ACC112 (cell line): ENCODE measurements around the gene TNXB.

ENCODE experiments used
- H2AFZ ChIP-seq: fragments of 200-600 bp; sonication (generic); one replicate; pipeline ENCODE4 v1.6.0; 2017; ENCODE audit warnings: antibody characterized with exemption, low read length; ENCODE audit not compliant: unreplicated experiment
- H3K27ac ChIP-seq: fragments of 200-600 bp; sonication (generic); 2 replicates; pipeline ENCODE4 v1.5.1; 2014; ENCODE audit warnings: low read depth, mild to moderate bottlenecking, antibody characterized with exemption, low read length, moderate library complexity
- H3K27me3 ChIP-seq: fragments of 200-600 bp; sonication (generic); 2 replicates; pipeline ENCODE4 v1.6.1; 2014; ENCODE audit warnings: mild to moderate bottlenecking, antibody characterized with exemption, low read length, moderate library complexity, mixed read lengths; ENCODE audit not compliant: insufficient read depth
- H3K36me3 ChIP-seq: fragments of 200-600 bp; sonication (generic); 2 replicates; pipeline ENCODE4 v1.6.1; 2016; ENCODE audit warnings: mild to moderate bottlenecking, antibody characterized with exemption, low read length, moderate library complexity, mixed read lengths; ENCODE audit not compliant: insufficient read depth
- H3K4me1 ChIP-seq: fragments of 200-600 bp; sonication (generic); one replicate; pipeline ENCODE4 v1.6.1; 2016; ENCODE audit warnings: low read length, mixed read lengths; ENCODE audit not compliant: insufficient read depth, unreplicated experiment, control insufficient read depth
- H3K4me3 ChIP-seq: fragments of 200-600 bp; sonication (generic); 2 replicates; pipeline ENCODE4 v1.5.1; 2014; ENCODE audit warnings: mild to moderate bottlenecking, low read depth, low read length
- H3K79me2 ChIP-seq: fragments of 200-600 bp; sonication (generic); one replicate; pipeline ENCODE4 v1.6.0; 2016; ENCODE audit warnings: low read length; ENCODE audit not compliant: control insufficient read depth, unreplicated experiment, insufficient read depth

TNXB gene

DNA sequence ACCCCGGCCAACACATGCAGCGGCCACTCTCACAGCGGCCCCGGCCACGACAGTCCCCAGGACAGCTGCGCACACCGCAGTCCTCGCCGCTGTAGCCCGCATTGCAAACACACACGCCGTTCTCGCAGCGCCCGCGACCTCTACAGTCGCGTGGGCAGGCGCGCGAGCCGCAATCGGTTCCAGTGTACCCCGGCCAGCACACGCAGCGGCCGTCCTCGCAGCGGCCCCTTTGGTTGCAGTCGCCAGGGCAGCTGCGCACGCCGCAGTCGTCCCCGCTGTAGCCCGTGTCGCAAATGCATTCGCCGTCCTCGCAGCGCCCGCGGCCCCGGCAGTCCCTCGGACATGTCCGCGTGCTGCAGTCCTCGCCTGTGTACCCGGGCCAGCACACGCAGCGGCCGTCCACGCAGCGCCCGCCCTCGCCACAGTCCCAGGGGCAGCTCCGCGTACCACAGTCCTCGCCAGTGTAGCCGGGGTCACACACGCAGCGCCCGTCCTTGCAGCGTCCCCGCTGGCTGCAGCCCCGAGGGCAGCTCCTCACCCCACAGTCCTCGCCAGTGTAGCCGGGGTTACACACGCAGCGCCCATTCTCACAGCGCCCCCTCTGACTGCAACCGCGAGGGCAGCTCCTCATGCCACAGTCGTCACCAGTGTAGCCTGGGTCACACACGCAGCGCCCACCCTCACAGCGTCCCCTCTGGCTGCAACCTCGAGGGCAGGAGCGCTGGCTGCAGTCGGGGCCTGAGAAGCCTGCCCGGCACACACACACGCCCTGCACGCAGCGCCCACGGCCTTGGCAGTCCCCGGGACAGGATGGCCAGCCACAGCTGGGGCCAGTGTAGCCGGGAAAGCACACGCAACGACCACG, 12.5 kb downstream of the TNXB start:
- no peaks in the 10 kb centered on the region for H3K79me2 ChIP-seq
- no peak overlapping the region for H3K4me3 ChIP-seq
- no peak overlapping the region for H2AFZ ChIP-seq
- H3K36me3 ChIP-seq: no peaks in the 10 kb centered on the region
- no peak overlapping the region for H3K27ac ChIP-seq
- H3K4me1 ChIP-seq: peaks cover 23% of the 10 kb centered on the region
- no peaks in the 10 kb centered on the region for H3K27me3 ChIP-seq

GRCh38 chr6:32096087-32096393, 13.1 kb downstream of the TNXB start:
- Histone ChIP-seq H3K27ac (no peak overlapping the region), H3K4me3 (no peak overlapping the region), H3K36me3 (no peaks in the 10 kb centered on the region), H3K27me3 (no peaks in the 10 kb centered on the region), H2AFZ (no peak overlapping the region), H3K4me1 (peaks cover 23% of the 10 kb centered on the region), H3K79me2 (no peaks in the 10 kb centered on the region)

- Histone ChIP-seq H2AFZ (no peak overlapping the region), H3K27ac (no peak overlapping the region), H3K4me1 (peaks cover 23% of the 10 kb centered on the region), H3K4me3 (no peak overlapping the region), H3K36me3 (no peaks in the 10 kb centered on the region), H3K27me3 (no peaks in the 10 kb centered on the region), H3K79me2 (no peaks in the 10 kb centered on the region)
Observed at GRCh38 chr6:32095338-32096086, 13.6 kb downstream of the TNXB start.

- H3K4me1 ChIP-seq: peaks cover 23% of the 10 kb centered on the region
- H3K27ac ChIP-seq: peak overlapping the region; percentile 63
- H3K36me3 ChIP-seq: no peaks in the 10 kb centered on the region
- H3K4me3 ChIP-seq: no peak overlapping the region
- no peaks in the 10 kb centered on the region for H3K79me2 ChIP-seq
- no peaks in the 10 kb centered on the region for H3K27me3 ChIP-seq
- H2AFZ ChIP-seq: no peak overlapping the region
Observed at GRCh38 chr6:32092760-32093497, 16.2 kb downstream of the TNXB start.

DNA sequence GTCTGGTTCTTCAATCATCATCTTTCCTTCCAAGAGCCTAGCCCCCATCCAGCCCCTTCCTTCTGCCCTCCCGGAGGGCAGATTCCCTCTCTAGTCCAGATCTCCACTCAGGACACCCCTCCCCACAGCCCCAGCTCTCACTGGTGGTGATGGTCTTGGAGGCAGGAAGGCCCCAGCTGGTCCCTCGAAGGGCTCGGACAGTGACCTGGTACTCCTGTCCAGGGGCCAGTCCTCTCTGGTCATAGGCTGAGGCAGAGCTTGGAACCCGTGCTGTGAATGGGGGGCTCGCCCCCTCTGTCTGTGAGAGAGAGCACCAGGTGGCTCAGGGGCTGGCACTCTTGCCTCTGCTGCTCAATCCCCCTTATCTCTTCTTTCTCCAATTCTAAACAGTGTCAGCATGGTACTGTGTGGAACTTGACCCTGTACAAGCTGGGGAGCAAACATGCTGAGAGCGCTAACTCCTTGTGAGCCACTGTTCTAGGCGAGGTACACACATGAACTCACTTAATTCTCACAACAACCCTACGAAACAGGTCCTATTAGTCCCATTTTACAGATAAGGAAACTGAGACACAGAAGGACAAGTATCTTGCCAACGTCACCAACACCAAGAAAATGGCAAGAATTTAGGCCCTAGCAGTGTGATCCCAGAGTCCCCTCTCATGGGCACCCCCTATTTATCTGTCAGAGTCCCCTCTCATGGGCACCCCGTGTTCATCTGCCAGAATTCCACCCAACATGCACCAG, 19.9 kb downstream of the TNXB start:
- Histone ChIP-seq H2AFZ (no peak overlapping the region), H3K4me3 (no peak overlapping the region), H3K36me3 (no peaks in the 10 kb centered on the region), H3K27ac (no peak overlapping the region), H3K4me1 (peaks cover 34% of the 10 kb centered on the region), H3K27me3 (no peaks in the 10 kb centered on the region), H3K79me2 (no peaks in the 10 kb centered on the region)

DNA sequence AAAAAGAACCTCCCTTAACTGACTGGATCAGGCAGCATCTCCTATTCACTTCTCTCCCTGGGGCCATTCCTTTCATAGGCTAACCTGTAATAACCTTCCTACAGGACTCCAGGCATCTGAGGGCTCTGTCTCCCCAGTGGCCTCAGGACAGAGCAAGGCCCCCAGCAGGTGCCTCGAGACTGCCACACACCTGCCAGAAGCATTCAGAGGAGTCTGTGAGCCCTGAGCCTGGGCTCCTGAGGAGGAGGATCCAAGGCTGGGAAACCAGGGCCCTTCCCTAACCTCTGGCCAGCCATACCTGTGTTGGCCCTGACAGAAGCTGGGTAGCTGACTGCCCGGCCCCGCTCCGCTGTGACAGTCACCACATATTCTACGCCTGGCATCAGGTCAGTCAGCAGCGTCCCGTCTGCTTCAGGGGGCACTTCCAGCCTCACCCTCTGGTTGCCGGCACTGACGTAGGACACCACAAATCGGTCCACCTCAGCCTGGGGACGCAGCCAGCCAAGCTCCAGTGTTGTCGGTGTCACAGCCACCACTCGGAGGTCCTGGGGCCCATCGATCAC, 20.6 kb downstream of the TNXB start:
- Histone ChIP-seq H3K36me3 (no peaks in the 10 kb centered on the region), H3K79me2 (no peaks in the 10 kb centered on the region), H2AFZ (no peak overlapping the region), H3K27me3 (no peaks in the 10 kb centered on the region), H3K4me1 (peaks cover 30% of the 10 kb centered on the region), H3K27ac (no peak overlapping the region), H3K4me3 (no peak overlapping the region)

DNA sequence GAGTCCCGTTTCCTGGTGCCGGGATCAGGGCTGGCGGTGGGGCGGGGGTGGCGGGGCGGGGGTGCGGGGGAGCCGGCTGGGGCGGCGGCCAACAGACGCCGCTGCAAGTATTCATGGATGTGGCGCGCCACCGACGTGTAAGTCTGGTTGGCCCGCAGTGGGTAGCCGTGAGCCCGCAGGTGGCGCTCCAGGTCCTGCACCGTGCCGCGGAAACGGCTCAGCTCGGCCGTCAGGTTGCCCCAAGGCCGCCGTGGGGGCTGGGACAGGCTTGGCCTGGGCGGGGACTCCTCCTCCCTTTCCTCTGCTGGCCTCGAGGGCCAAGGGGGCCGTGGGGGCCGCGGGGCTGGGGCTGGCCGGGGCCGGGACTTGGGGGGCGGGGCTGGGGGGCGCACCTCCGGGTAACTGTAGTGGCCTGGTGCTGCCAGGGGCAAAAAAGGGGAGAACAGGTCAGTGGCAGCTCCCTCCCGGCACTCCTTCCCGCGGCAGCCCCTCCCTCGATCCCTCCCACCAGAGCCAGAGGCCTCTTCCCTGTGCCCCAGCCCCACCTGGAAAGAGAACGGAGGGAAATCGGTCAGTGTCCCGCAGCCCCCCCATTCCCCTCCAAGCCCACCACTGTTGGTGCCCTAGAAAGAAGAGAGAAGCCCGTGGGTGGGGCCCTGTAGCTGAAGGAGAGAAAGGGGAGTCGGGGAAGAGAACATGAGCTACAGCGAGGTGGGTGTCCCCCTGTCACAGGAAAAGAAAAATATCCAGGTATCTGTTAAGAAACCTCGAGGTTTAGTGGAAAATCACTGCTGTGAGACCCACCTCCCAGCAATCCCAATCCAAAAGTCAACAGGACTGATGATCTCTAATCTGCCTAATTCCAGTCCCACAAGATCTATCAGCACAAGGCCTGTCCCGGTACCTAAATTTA, 21.3 kb downstream of the TNXB start:
- Histone ChIP-seq H3K4me3 (no peak overlapping the region), H3K4me1 (peaks cover 30% of the 10 kb centered on the region), H3K36me3 (no peaks in the 10 kb centered on the region), H3K27ac (no peak overlapping the region), H3K27me3 (no peaks in the 10 kb centered on the region), H3K79me2 (no peaks in the 10 kb centered on the region), H2AFZ (no peak overlapping the region)

DNA sequence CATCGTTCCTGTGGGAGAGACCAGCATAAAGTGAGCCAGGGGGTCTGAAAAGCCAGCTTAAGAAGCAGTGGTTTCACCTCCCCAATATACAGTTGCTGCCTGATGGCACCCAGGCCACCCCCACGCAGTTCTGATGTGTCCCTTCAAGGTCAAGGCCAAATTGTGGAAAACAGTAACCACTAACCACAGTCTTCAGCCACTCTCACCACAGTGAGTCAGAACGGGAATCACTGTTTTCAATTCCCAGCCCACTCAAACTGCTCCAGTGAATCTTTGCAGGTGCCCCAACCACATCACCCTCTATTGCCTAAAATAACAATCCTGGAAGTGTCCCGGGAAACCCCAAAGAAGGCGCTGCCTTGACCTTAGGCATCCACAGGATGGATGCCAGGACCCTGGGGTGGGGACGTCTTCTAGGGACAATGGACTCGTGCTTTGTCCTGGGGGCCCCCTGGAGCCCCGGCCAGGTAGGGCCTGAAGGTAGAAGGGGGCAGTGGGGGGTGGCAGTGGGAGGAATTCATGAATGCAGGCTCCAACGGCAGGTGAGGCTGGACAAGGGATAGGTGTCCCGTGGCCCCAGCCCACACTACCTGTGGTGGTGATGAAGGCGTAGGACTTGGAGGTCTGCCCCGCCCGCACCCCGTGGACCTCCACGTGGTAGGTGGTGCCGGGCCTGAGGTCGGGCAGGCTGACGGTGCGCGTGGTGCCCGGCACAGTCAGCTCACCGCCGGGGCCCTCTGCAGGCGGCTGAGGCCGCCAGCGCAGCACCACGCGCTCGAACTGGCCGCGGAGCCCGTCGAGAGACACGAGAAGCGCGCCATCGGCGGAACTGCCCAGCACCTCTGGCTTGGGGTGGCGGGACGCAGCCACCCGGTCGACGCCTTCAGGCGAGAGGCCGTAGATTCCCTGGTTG, 22.2 kb downstream of the TNXB start:
- Histone ChIP-seq H3K4me3 (no peak overlapping the region), H3K27ac (no peak overlapping the region), H3K36me3 (no peaks in the 10 kb centered on the region), H3K27me3 (no peaks in the 10 kb centered on the region), H2AFZ (no peak overlapping the region), H3K4me1 (peaks cover 31% of the 10 kb centered on the region), H3K79me2 (no peaks in the 10 kb centered on the region)
